Fibroblast of skin of right biceps (primary cell): ENCODE data around the gene CCDC15.
A peak's percentile ranks its signal among the peaks of the same experiment; 100 is the strongest.
"Not testable (repeated sequence)": the region's sequence is repeated elsewhere in the genome, so short reads cannot be mapped to it uniquely, and the experiment has no call there.

ENCODE experiments used
- DNase-seq: peaks from one replicate; pipeline ENCODE4 v3.0.0-alpha.2; 2013

CCDC15 gene

GRCh38 chr11:124943254-124943616 is 10.8 kb upstream of the CCDC15 start:
- DNase-seq, result no peak

DNA sequence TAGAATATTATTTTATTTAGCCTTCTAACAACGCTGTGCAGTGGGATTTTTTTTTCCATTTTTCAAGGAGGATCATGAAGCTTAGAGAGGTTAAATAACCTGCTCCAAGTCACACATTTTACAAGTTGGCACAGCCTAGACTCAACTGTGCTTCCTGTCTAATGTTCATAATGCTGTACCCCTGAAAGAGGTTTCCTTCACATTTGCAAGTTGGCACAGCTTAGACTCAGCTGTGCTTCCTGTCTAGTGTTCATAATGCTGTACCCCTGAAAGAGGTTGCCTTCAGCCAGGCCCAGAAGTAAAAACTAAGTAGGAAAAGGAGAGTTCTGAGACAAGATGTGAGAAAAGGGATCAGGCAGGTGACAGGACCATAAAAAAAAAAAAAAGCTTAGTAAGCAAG is 10.3 kb upstream of the CCDC15 start:
- DNase-seq, result no peak

DNA sequence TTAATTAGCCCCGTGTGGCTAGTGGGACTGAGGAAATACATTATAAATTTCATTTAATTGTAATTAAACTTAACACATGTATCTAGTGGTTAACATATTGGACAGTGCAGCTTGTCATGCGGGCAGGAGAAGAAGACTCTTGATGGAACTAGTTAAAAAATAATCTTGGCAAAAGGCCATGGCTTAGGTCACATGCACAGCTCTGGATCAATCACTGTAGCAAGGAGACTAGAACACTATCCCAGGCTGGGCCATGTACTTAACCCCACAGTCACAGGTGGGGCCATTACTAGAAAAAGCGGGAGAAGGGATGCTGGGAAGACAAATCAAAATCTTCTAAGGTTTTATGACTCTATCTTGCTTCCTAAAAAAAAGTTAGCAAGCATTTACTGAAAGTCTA is 9.4 kb upstream of the CCDC15 start:
- no peak for DNase-seq

DNA sequence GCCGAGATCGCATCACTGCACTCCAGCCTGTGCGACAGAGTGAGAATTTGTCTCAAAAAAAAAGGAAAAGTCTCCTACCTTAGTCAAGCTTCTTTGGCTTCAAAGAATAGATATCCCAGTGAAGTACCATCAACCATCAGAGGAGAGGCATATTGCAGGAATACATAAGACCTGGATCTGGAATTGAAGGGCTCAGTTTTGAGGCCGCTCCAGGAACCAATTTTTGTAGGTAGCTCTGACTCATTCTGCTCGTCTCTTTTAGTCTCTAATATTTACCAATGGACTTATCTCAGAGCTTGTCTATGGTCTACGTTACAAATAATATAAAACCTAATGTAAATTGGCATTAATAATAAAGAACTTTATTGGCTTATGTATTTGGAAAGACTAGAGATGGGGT is 8.2 kb upstream of the CCDC15 start:
- DNase-seq, result no peak

DNA sequence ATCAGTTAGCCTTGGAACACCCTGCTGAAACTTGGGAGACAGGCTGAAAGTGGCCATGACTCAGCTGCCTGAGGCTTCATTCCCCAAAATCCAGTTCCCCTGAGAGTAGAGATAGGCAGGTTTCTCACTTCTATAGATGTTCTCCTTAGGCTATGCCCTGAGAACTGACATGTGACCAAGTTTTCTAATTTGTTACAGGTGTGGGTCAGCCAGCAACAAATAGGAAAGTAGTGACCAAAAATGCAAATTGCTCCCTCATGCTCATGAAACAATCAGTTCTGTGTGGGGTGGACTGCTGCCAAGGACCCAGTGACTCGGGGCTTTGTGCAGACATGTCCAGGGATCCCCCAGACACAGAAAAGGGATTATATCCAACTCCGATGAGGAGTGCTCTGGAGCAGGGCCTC is 7.3 kb upstream of the CCDC15 start:
- DNase-seq, result peak; percentile 45

DNA sequence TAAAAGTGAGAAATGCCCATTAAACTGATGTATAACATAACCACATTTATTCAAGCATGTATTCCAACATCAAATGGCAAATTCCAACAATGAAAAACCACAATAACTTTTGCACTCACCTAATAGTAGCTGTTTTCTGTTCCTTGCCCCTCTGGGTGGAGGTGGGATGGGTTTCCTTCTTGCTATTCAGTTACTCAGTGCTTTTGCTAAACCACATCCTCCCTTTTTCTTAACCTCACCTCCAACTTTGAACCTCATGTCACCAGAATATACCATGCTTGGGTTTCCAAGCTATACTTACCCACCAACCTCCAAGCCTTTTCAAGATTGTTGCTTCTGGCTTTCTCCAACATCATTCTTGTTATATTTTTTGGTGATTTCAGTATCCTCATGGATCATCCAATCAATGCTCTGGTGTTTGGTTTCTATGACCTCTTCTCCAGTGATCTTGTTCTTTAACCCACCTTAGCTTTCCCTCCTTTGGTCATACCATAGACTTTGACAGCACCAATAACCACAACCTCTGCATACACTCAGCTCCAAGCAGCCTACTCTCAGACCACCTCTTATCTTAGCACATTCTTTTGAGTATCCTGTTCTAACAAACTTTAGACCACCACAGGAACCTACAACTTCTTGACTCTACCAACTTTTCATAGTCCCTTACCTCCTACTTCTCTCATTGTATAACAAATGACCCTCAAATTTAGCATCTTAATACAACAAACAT is 3.2 kb upstream of the CCDC15 start:
- DNase-seq, result no peak

DNA sequence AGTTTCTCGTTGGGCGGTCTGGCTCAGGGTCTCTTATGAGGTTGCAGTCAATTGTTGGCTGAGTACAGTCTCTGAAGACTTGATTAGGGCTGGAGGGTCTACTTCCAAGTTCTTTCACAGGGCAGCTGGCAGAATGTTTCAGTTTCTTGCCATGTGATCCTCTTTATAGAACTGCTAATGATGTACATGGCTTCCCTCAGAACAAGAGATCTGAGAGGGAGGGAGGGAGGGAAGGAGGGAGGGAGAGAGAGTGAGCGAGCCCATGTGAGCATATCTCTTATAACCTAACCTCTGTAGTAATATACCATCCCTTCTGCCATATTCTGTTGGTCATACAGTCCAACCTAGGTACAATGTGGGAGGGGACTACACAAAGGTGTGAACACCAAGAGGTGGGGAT is 2.7 kb upstream of the CCDC15 start:
- no peak for DNase-seq

DNA sequence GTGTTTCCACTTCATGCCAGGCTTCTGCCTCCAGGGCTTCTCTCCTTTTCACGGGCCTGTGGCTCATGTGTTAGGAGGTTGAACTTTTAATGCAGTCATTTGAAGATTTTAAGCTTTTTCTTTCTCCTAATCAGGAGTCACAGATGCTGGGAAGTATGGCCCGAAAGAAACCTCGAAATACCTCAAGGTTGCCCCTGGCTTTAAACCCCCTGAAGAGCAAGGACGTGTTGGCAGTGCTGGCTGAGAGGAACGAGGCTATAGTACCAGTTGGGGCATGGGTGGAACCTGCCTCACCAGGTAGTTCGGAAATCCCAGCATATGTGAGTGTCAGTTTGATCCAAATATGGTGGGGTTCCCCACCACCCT is 571 bp downstream of the CCDC15 start:
- no peak for DNase-seq

- no peak for DNase-seq
Measured at GRCh38 chr11:124955035-124955434, 1.0 kb downstream of the CCDC15 start.

DNA sequence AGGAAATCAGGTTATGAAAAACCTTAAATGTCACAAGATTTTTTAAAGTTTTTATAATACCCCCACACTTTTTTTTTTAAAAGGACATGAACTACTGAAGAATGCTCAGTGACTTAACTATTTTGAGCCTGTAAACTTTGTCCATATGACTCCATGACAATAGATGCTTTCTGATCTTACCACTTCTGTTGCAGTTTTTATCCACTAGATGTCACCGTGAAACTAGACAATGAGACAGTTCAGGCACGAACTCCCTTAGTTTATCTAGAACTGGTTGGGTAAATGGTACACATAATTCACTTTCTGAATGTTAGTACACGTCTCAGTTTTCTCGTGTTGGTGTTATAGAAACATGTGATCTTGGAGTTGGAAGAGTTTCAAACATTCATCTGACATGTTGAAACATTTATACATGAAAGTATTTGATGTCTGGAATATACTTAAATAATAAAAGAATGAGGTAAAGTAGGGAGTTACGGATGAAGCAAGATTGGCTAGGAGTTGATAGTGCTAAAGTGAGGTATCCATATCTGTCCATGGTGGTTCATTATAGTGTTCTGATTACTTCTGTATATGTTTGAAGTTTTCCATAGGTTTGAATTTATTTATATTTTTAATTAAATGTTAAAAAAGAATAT is 8.1 kb downstream of the CCDC15 start:
- peak; percentile 75 for DNase-seq

- not testable (repeated sequence) for DNase-seq
Measured at GRCh38 chr11:124968197-124968596, 14.2 kb downstream of the CCDC15 start.

GRCh38 chr11:124970925-124971324 is 16.9 kb downstream of the CCDC15 start:
- DNase-seq, result no peak

DNA sequence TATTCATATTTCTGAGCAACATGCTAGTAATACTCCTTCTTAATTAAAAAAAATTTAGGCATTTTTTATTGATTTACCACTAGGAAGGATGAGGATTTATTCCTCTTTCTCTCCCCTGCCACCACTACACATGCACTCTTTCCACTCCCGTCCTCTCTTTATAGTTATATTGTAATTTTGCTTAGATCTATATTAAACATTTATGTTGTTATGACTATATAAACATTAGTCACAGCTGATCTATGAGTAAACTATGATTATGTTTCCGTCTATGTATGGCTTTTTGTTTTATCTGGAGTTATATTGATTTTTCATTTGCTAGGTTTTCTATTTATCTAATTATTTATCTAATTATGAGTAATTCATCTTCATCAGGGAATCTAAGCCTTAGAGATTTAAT is 17.8 kb downstream of the CCDC15 start:
- no peak for DNase-seq

DNA sequence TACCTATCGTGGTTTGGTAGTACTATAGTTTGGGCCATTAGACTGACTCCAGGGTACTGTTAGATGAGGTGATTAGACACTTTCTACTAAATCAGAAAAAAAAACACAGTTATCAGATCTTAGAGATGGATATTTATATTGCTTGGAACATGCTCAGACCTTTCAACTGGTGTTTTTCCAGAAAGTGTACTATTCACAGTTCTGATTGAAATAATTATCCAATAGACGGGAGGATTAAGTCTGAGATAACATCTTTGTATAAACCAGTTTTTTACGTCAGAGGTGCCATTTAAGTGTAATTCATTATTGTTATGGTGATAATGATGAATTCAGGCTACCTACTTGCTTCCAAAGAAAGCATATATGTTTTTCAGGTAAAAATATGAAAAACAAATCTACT is 22.5 kb downstream of the CCDC15 start:
- DNase-seq, result no peak

- peak; percentile 1 for DNase-seq
Measured at GRCh38 chr11:124977006-124977405, 23.0 kb downstream of the CCDC15 start.

DNA sequence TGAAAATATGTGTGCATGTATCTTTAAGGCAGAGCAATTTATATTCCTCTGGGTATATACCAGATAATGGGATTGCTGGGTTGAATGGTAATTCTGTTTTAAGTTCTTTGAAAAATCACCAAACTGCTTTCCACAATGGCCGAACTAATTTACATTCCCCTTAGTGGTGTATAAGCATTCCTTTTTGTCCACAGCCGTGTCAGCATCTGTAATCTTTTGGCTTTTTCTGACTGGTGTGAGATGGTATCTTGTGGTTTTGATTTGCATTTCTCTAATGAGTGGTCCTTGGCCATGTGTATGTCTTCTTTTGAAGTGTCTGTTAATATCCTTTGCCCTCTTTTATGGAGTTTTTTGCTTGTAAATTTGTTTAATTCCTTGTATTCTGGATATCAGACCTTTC is 24.3 kb downstream of the CCDC15 start:
- DNase-seq, result no peak

- DNase-seq, result no peak
Measured at GRCh38 chr11:124982043-124982442, 28.0 kb downstream of the CCDC15 start.

DNA sequence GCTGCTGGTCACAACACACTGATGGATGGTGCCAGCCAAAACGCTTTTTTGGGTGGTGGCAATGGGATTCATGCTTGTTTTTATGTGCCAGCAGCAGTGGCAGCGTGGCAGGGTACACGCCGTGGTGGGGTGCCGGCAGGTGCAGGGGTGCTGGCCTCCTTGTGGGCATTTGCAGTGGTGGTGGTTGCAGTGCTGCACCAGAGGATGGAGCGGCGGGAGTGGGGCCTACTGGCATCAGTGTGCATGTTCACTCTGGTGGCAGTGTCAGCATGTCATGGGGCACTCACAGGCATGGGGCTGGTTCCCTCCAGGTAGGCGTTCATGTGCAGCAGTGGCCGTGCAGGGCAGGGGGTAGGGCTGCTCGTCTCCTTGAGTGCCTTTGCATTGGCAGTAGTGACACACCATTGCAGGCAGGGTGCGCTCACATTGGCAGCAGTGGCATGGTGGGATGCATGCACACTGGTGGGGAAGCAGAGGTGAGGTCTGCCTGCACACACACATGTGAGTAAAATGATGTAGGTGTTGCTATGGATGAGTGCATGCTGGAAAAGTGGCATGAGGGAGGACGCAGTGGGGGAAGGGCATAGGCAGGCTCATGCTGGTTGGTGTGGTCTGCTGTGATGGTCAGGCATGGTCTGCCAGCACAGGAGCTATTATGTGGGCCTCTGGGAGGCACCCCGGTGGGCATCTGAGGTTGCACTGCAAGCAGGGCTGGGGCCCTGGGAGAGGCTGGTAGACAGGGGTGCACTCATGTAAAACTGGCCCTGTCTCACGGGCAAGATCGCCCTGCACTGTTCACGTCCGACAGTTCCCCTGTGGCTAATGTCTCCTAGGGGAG is 29.9 kb downstream of the CCDC15 start:
- DNase-seq, result no peak

GRCh38 chr11:124984512-124984854 is 30.5 kb downstream of the CCDC15 start:
- DNase-seq, result no peak

DNA sequence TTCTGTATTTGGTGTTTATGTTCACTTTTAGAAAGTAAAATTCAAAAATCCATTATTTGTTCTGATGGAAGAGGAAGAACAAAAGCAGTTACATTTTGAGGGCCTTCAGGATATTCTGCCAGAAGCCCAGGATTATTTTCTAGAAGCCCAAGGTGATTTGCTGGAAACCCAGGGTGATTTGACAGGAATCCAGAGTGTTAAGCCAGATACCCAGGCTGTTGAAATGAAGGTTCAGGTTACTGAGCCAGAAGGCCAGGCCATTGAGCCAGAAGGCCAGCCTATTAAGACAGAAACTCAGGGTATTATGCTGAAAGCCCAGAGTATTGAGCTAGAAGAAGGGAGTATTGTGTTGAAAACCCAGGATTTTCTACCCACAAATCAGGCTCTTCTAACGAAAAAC is 33.1 kb downstream of the CCDC15 start:
- DNase-seq, result no peak

DNA sequence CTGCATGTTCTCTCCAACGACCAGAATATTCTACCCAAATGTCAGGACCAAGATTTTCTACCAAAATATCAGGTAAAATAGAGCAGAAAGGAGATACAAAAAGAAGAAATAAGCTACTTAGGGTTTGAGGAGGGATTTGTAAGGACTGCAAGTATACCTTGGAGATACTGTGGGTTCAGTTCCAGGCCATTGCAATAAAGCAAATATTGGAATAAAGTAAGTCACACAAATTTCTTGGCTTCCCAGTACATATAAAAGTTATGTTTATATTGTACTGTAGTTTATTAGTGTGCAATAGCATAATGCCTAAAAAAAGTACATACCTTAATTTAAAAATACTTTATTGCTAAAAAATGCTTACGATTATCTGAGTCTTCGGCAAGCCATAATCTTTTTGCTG is 34.1 kb downstream of the CCDC15 start:
- DNase-seq, result no peak

GRCh38 chr11:125001079-125001778 is 47.2 kb downstream of the CCDC15 start:
- DNase-seq, result no peak

DNA sequence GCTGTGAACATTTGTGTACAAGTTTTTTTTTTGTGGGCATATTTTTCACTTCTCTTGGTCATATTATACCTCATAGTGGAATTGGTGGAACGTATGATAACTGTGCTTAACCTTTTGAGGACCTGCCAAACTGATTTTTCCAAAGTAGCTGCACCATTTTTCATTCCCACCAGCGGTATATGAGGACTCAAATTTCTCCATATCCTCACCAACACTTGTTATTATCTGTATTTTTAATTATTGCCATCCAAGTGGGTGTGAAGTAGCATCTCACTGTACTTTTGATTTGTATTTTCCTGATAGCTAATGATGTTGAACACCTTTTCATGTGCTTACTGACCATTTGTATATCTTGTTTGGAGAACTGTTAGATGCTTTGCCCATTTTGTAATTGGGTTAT is 47.8 kb downstream of the CCDC15 start:
- DNase-seq, result no peak

- DNase-seq, result no peak
Measured at GRCh38 chr11:125005491-125005890, 51.5 kb downstream of the CCDC15 start.
